KMS-11 (cell line): ENCODE results near the gene ATP6V1B1.
A peak's percentile ranks its signal among the peaks of the same experiment; 100 is the strongest.

Source experiments
- H2AFZ ChIP-seq: fragments of 200-600 bp; sonication (generic); 2 replicates; pipeline ENCODE4 v1.6.1; 2016; ENCODE audit warnings: antibody characterized with exemption, mixed run types, low read depth
- H3K27ac ChIP-seq: fragments of 200-600 bp; sonication (generic); 2 replicates; pipeline ENCODE4 v1.6.1; 2016; ENCODE audit warnings: mild to moderate bottlenecking, mixed run types
- H3K27me3 ChIP-seq: fragments of 200-600 bp; sonication (generic); 2 replicates; pipeline ENCODE4 v1.6.1; 2017; ENCODE audit warnings: mild to moderate bottlenecking, low read depth, mixed run types, moderate library complexity; ENCODE audit not compliant: insufficient read depth
- H3K36me3 ChIP-seq: fragments of 200-600 bp; sonication (generic); 2 replicates; pipeline ENCODE4 v1.6.1; 2017; ENCODE audit warnings: mild to moderate bottlenecking, mixed run types; ENCODE audit not compliant: insufficient read depth
- H3K4me1 ChIP-seq: fragments of 200-600 bp; sonication (generic); 2 replicates; pipeline ENCODE4 v1.6.1; 2016; ENCODE audit warnings: mild to moderate bottlenecking, low read depth, mixed run types; ENCODE audit not compliant: poor library complexity, severe bottlenecking
- H3K4me2 ChIP-seq: fragments of 200-600 bp; sonication (generic); 2 replicates; pipeline ENCODE4 v1.7.0; 2016; ENCODE audit warnings: mild to moderate bottlenecking, mixed run types
- H3K4me3 ChIP-seq: fragments of 200-600 bp; sonication (generic); IDR thresholded peaks from 2 replicates; pipeline ENCODE4 v1.6.1; 2017; ENCODE audit warnings: low read depth, low read length, mixed read lengths; ENCODE audit not compliant: insufficient read depth
- H3K79me2 ChIP-seq: fragments of 200-600 bp; sonication (generic); 2 replicates; pipeline ENCODE4 v1.6.1; 2016; ENCODE audit warnings: low read depth, mixed run types; ENCODE audit not compliant: insufficient read depth
- H3K9ac ChIP-seq: fragments of 200-600 bp; sonication (generic); 2 replicates; pipeline ENCODE4 v1.6.1; 2016; ENCODE audit warnings: mild to moderate bottlenecking, mixed run types
- H4K20me1 ChIP-seq: fragments of 200-600 bp; sonication (generic); 2 replicates; pipeline ENCODE4 v1.6.1; 2016; ENCODE audit warnings: mild to moderate bottlenecking, mixed run types; ENCODE audit not compliant: insufficient read depth
- TF ChIP-seq, protein P1 (sequence below): fragments of 200-600 bp; sonication (generic); conservative IDR thresholded peaks from 2 replicates; pipeline ENCODE4 v1.6.1; 2017; ENCODE audit warnings: low read depth, mild to moderate bottlenecking, antibody characterized with exemption, low read length, moderate library complexity, mixed read lengths

Gene ATP6V1B1

DNA sequence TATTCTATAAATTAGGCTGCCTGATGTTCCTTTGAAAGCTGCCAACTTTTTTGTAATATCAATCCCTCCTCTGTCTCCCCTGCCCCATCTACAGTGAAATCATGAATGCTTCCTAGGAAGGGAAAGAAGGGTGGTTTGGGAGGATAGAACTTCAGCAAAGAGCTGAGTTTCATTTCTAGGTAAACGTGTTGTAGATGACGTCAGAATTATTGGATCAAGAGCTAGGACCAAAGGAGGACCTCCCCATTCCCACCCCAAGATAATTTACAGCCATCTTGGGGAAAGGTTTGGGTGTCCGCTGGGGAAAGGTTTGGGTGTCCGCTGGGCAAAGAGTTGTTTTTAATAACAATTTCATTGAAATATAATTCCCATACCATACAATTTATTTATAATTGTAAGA is 31.5 kb downstream of the ATP6V1B1 start:
- no peak overlapping the region for H3K4me2 ChIP-seq
- no peaks in the 10 kb centered on the region for H3K79me2 ChIP-seq
- peaks cover 6% of the 10 kb centered on the region for H3K27me3 ChIP-seq
- no peaks in the 10 kb centered on the region for H3K36me3 ChIP-seq
- no peak overlapping the region for H3K9ac ChIP-seq
- H2AFZ ChIP-seq, result no peak overlapping the region
- H4K20me1 ChIP-seq, result no peaks in the 10 kb centered on the region
- H3K27ac ChIP-seq, result no peak overlapping the region
- TF ChIP-seq, protein P1, sequence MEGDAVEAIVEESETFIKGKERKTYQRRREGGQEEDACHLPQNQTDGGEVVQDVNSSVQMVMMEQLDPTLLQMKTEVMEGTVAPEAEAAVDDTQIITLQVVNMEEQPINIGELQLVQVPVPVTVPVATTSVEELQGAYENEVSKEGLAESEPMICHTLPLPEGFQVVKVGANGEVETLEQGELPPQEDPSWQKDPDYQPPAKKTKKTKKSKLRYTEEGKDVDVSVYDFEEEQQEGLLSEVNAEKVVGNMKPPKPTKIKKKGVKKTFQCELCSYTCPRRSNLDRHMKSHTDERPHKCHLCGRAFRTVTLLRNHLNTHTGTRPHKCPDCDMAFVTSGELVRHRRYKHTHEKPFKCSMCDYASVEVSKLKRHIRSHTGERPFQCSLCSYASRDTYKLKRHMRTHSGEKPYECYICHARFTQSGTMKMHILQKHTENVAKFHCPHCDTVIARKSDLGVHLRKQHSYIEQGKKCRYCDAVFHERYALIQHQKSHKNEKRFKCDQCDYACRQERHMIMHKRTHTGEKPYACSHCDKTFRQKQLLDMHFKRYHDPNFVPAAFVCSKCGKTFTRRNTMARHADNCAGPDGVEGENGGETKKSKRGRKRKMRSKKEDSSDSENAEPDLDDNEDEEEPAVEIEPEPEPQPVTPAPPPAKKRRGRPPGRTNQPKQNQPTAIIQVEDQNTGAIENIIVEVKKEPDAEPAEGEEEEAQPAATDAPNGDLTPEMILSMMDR, result no peak
- H3K4me1 ChIP-seq, result no peaks in the 10 kb centered on the region
- H3K4me3 ChIP-seq, result no peak overlapping the region

DNA sequence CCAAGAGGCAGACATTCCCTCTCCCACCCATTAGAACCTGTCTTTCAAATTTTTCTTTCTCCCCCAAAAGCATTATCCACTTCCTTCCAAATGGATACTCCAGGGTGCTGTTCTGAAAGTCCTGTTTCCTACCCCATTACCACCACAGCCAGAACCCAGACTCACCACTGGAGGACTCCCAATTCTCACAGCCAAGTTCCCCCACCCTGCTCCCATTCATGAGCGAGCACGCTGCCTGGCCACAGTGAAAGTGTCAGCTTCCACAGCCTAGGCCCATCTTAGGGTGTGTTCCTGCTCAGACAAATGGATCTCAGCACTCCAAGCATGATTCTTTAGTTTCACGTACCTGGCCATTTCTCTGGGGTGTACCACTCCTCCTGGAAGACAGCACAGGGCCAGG is 38.9 kb downstream of the ATP6V1B1 start:
- H2AFZ ChIP-seq, result no peak overlapping the region
- no peak overlapping the region for H3K9ac ChIP-seq
- TF ChIP-seq, protein P1, result no peak
- no peaks in the 10 kb centered on the region for H3K27me3 ChIP-seq
- no peaks in the 10 kb centered on the region for H3K36me3 ChIP-seq
- peaks cover 16% of the 10 kb centered on the region for H3K4me1 ChIP-seq
- no peak overlapping the region for H3K4me2 ChIP-seq
- no peaks in the 10 kb centered on the region for H3K79me2 ChIP-seq
- no peaks in the 10 kb centered on the region for H4K20me1 ChIP-seq
- no peak overlapping the region for H3K27ac ChIP-seq
- no peak overlapping the region for H3K4me3 ChIP-seq

DNA sequence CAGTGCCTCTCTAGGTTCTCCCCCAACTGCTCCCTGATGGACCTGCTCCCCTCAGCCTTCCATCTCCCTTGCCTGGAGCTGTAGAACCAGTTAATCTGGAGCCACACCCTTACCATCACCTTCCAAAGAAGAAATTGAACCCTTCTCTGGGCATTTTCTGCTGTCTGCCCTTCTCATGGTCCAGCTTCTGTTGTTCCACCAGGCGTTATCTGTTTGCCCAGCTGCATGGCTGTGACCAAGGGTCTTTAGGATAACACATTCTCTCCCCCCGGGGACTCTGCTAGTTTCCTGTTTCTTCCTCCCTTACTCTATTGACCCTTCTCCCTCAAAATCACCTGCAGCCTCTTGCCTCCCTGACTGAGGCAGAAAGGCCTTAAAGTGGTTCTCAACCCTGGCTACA is 39.5 kb downstream of the ATP6V1B1 start:
- no peak overlapping the region for H2AFZ ChIP-seq
- no peaks in the 10 kb centered on the region for H3K27me3 ChIP-seq
- TF ChIP-seq, protein P1, result no peak
- no peak overlapping the region for H3K27ac ChIP-seq
- no peak overlapping the region for H3K4me3 ChIP-seq
- H3K36me3 ChIP-seq, result no peaks in the 10 kb centered on the region
- H4K20me1 ChIP-seq, result no peaks in the 10 kb centered on the region
- H3K79me2 ChIP-seq, result no peaks in the 10 kb centered on the region
- H3K9ac ChIP-seq, result no peak overlapping the region
- H3K4me1 ChIP-seq, result peaks cover 16% of the 10 kb centered on the region
- H3K4me2 ChIP-seq, result no peak overlapping the region

DNA sequence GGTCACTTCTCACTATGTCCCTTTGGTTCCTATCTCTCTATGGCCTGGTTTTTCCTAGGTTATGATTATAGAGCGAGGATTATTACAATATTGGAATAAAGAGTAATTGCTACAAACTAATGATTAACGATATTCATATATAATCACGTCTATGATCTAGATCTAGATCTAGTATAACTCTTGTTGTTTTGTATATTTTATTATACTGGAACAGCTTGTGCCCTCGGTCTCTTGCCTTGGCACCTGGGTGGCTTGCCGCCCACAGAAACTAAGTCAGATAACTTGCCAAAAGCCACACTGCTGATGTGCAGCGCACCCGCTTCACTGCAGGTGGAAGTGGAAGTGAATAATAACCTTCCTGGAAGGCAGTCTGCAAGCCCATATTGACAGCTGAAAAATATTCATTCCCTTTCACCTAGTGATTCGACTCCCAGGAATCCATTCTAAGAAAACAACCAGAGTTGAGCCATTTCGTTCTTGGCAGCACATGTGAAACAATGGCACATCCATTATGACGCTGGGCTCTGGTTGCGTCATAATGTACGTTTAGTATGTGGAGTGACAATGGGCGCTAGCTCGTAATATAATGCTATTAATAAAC is 42.0 kb downstream of the ATP6V1B1 start:
- TF ChIP-seq, protein P1, result peak; percentile 67
- Histone ChIP-seq H3K79me2 (no peaks in the 10 kb centered on the region), H3K4me2 (peak overlapping the region; percentile 39; the same call in 1 of the 2 replicates), H2AFZ (peak overlapping the region; percentile 69; the same call in 1 of the 2 replicates), H3K27ac (no peak overlapping the region; the same call in 1 of the 2 replicates), H3K4me1 (peaks cover 16% of the 10 kb centered on the region), H3K27me3 (no peaks in the 10 kb centered on the region), H4K20me1 (no peaks in the 10 kb centered on the region), H3K9ac (no peak overlapping the region), H3K4me3 (peak overlapping the region; percentile 91), H3K36me3 (no peaks in the 10 kb centered on the region)
